IPS DF 6.9 (cell line): Measurements from ENCODE around the gene PACS2.

Experiments used
- DNase-seq: peaks from one replicate; pipeline ENCODE4 v3.0.0-alpha.2; 2013; ENCODE audit warnings: low read depth, low spot score
- H3K27ac ChIP-seq: one replicate; pipeline ENCODE4 v1.5.1; 2013; ENCODE audit warnings: low read length, control low read depth
- H3K27me3 ChIP-seq: 2 replicates; pipeline ENCODE4 v1.6.1; 2013; ENCODE audit warnings: mild to moderate bottlenecking, low read length; ENCODE audit not compliant: control insufficient read depth, insufficient read depth
- H3K36me3 ChIP-seq: 2 replicates; pipeline ENCODE4 v1.6.1; 2013; ENCODE audit warnings: low read length; ENCODE audit not compliant: control insufficient read depth, insufficient read depth
- H3K4me1 ChIP-seq: 2 replicates; pipeline ENCODE4 v1.6.1; 2013; ENCODE audit warnings: low read length; ENCODE audit not compliant: control insufficient read depth, insufficient read depth
- H3K4me3 ChIP-seq: 2 replicates; pipeline ENCODE4 v1.5.1; 2013; ENCODE audit warnings: mild to moderate bottlenecking, low read length
- H3K9me3 ChIP-seq: 2 replicates; pipeline ENCODE4 v1.6.1; 2013; ENCODE audit warnings: low read length, inconsistent platforms; ENCODE audit not compliant: control insufficient read depth, insufficient read depth
- WGBS: extraction: QIAGEN DNeasy Blood & Tissue Kit; methylation state at CpG from one replicate; pipeline ENCODE4 v1.1.7; 2013; ENCODE audit warnings: mixed read lengths, missing lambda C conversion rate; ENCODE audit not compliant: insufficient read length, insufficient coverage; 5-methylcytosine and 5-hydroxymethylcytosine counted together

Gene PACS2

GRCh38 chr14:105442834-105443233, 128.3 kb downstream of the PACS2 start:
- Histone ChIP-seq H3K4me1 (no peaks in the 10 kb centered on the region; the same call in 1 of the 2 replicates), H3K27me3 (no peaks in the 10 kb centered on the region), H3K36me3 (peaks cover 30% of the 10 kb centered on the region), H3K27ac (no peak overlapping the region), H3K4me3 (no peak overlapping the region), H3K9me3 (no peaks in the 10 kb centered on the region)
- no CpG with 5 or more reads among the region's 12 CpGs for whole genome bisulfite sequencing
- DNase-seq: no peak

- no CpG with 5 or more reads among the region's 17 CpGs for WGBS
- H3K27me3 ChIP-seq: no peaks in the 10 kb centered on the region
- no peak overlapping the region for H3K4me3 ChIP-seq
- H3K4me1 ChIP-seq: no peaks in the 10 kb centered on the region; the same call in 1 of the 2 replicates
- H3K36me3 ChIP-seq: peaks cover 26% of the 10 kb centered on the region
- no peaks in the 10 kb centered on the region for H3K9me3 ChIP-seq
- DNase-seq: no peak
- H3K27ac ChIP-seq: no peak overlapping the region
These were observed 130.3 kb downstream of the PACS2 start for GRCh38 chr14:105444859-105445258.

GRCh38 chr14:105445290-105445689, 130.7 kb downstream of the PACS2 start:
- peaks cover 30% of the 10 kb centered on the region for H3K36me3 ChIP-seq
- WGBS: no CpG with 5 or more reads among the region's 24 CpGs
- no peaks in the 10 kb centered on the region for H3K9me3 ChIP-seq
- no peak overlapping the region for H3K27ac ChIP-seq
- H3K27me3 ChIP-seq: no peaks in the 10 kb centered on the region
- H3K4me1 ChIP-seq: no peaks in the 10 kb centered on the region; the same call in 1 of the 2 replicates
- no peak overlapping the region for H3K4me3 ChIP-seq
- DNase-seq: no peak

- Histone ChIP-seq H3K27me3 (no peaks in the 10 kb centered on the region), H3K27ac (no peak overlapping the region), H3K4me3 (no peak overlapping the region), H3K9me3 (no peaks in the 10 kb centered on the region), H3K4me1 (no peaks in the 10 kb centered on the region; the same call in 1 of the 2 replicates), H3K36me3 (peaks cover 37% of the 10 kb centered on the region)
- no CpG with 5 or more reads among the region's 26 CpGs for WGBS
- no peak for DNase-seq
These were observed 131.6 kb downstream of the PACS2 start for GRCh38 chr14:105445901-105446845.

- Histone ChIP-seq H3K4me1 (no peaks in the 10 kb centered on the region; the same call in 1 of the 2 replicates), H3K9me3 (no peaks in the 10 kb centered on the region), H3K36me3 (peaks cover 40% of the 10 kb centered on the region), H3K27me3 (no peaks in the 10 kb centered on the region), H3K27ac (no peak overlapping the region), H3K4me3 (no peak overlapping the region)
- no peak for DNase-seq
- no CpG with 5 or more reads among the region's 14 CpGs for WGBS
These were observed 132.4 kb downstream of the PACS2 start for GRCh38 chr14:105446971-105447370.
